Measurements from ENCODE around the gene SPAG9.

GRCh38 chr17:51010173-51010675 lies 110.4 kb downstream of the SPAG9 start:
- TF ChIP-seq FOXM1 (IDR thresholded peaks at IDR 0.05; ENCODE audit: borderline replicate concordance), result no peak
- no peak for TF ChIP-seq FOXA1 (IDR thresholded peaks at IDR 0.05)
- TF ChIP-seq SP1 (IDR thresholded peaks at IDR 0.05), result no peak
- no peak for TF ChIP-seq ZNF384 (IDR thresholded peaks at IDR 0.05)
- TF ChIP-seq NFRKB (IDR thresholded peaks at IDR 0.05), result no peak
- TF ChIP-seq ARNT (IDR thresholded peaks at IDR 0.05), result no peak
- no peak for TF ChIP-seq HDGF (IDR thresholded peaks at IDR 0.05; ENCODE audit: borderline replicate concordance)
- no peak for TF ChIP-seq TARDBP (IDR thresholded peaks at IDR 0.05)

Data from HEK293T (cell line).